Sigmoid colon (tissue), 7 donors: ENCODE measurements around the gene HELT. TPM values are rescaled to one million over a fixed set of nuclear protein-coding genes. Genes with fewer than 3 reads are reported as not detected.

ENCODE experiments used
- DNase-seq: peaks from one replicate; pipeline ENCODE4 v3.0.0-alpha.2; 2019
- H3K27ac ChIP-seq, 4 donors: fragments of 200-600 bp; sonication (generic); one replicate each; pipeline ENCODE4 v1.5.1; 2016 to 2019; ENCODE audit warnings: mild to moderate bottlenecking in 1 of 4
- H3K27me3 ChIP-seq, 3 donors: fragments of 200-600 bp; sonication (generic); one replicate each; pipeline ENCODE4 v1.5.1; 2019; ENCODE audit warnings: mild to moderate bottlenecking in 1 of 3
- H3K36me3 ChIP-seq, 4 donors: fragments of 200-600 bp; sonication (generic); one replicate each; pipeline ENCODE4 v1.5.1; 2016 to 2019
- H3K4me1 ChIP-seq, 4 donors: fragments of 200-600 bp; sonication (generic); one replicate each; pipeline ENCODE4 v1.5.1; 2017 to 2019
- H3K4me3 ChIP-seq, 4 donors: fragments of 200-600 bp; sonication (generic); one replicate each; pipeline ENCODE4 v1.5.1; 2017 to 2019; ENCODE audit warnings: mild to moderate bottlenecking in 2 of 4, moderate library complexity in 1 of 4
- H3K9me3 ChIP-seq, 4 donors: fragments of 200-600 bp in 3 of 4; sonication (generic) in 3 of 4; one replicate each; pipeline versions ENCODE4 v1.5.1 to v1.6.1; 2013 to 2019
- CTCF ChIP-seq, 4 experiments: fragments of 450-650 bp in 3 of 4; fragments of 200-600 bp in 1 of 4; IDR thresholded peaks; one replicate each; pipeline ENCODE4 v1.5.1; 2016 to 2019; ENCODE audit warnings: antibody characterized with exemption in 4 of 4, mild to moderate bottlenecking in 3 of 4, moderate library complexity in 2 of 4
- EP300 ChIP-seq, 4 donors: sonication (generic); formaldehyde crosslinking; IDR thresholded peaks; one replicate each; pipeline ENCODE4 v1.6.1; 2017; ENCODE audit warnings: antibody characterized with exemption in 4 of 4
- POLR2A ChIP-seq, 2 donors: fragments of 450-650 bp; IDR thresholded peaks; one replicate each; pipeline ENCODE4 v1.6.1; 2016; ENCODE audit warnings: antibody characterized with exemption in 2 of 2, mild to moderate bottlenecking in 2 of 2, moderate library complexity in 2 of 2
- POLR2AphosphoS5 ChIP-seq, 4 donors: sonication (generic); formaldehyde crosslinking; IDR thresholded peaks; one replicate each; pipeline ENCODE4 v1.6.1; 2017; ENCODE audit warnings: antibody characterized with exemption in 4 of 4
- WGBS, 2 donors: extraction: QIAGEN DNeasy Blood & Tissue Kit; methylation state at CpG; one replicate each; pipeline ENCODE4 v1.1.7; 2013; 5-methylcytosine and 5-hydroxymethylcytosine counted together
- intact Hi-C: fragments of 100-400 bp; cut with DNase I; formaldehyde crosslinking; loops from one replicate; pipeline ENCODE4 v1.15.1; 2023
- polyA plus RNA-seq, 3 donors: library from polyadenylated mRNA; stranded (reverse); fragments of 200-250 nt; gene quantifications; one replicate each; pipeline ENCODE4 v1.2.3, GENCODE V29; 2013
- total RNA-seq, 4 donors: library from RNA; depleted of rRNA; stranded (reverse); fragments of >200 nt; gene quantifications; one replicate each; pipeline ENCODE4 v1.1.0, GENCODE V29; 2016
- donor health status: healthy with polysubstance abuse.
- donor health status: Bipolar disorder and iron deficiency.
- donor health status: healthy.

The HELT gene
- total and polyA plus RNA-seq, 7 donors, result not detected

GRCh38 chr4:185033072-185033471 lies 14.8 kb downstream of the HELT start:
- no peak overlapping the region for H3K4me3 ChIP-seq
- H3K27ac ChIP-seq, result no peak overlapping the region
- WGBS, 2 donors, result 86 to 88% methylated on average over 9 of the region's 9 CpGs
- intact Hi-C loops, result no loop called here
- no peaks in the 10 kb centered on the region for H3K9me3 ChIP-seq
- no peaks in the 10 kb centered on the region for H3K4me1 ChIP-seq
- H3K36me3 ChIP-seq, result no peaks in the 10 kb centered on the region
- no peaks in the 10 kb centered on the region for H3K27me3 ChIP-seq
- no peak for DNase-seq
- TF ChIP-seq POLR2AphosphoS5 (IDR thresholded peaks at IDR 0.05) (no peak), POLR2A (IDR thresholded peaks at IDR 0.05) (no peak), CTCF (IDR thresholded peaks at IDR 0.05) (no peak), EP300 (IDR thresholded peaks at IDR 0.05) (no peak)

- TF ChIP-seq EP300 (IDR thresholded peaks at IDR 0.05), result no peak
- TF ChIP-seq POLR2A (IDR thresholded peaks at IDR 0.05), result no peak
- no peak for TF ChIP-seq POLR2AphosphoS5 (IDR thresholded peaks at IDR 0.05)
- no peak for TF ChIP-seq CTCF (IDR thresholded peaks at IDR 0.05)
- intact Hi-C loops, result no loop called here
- H3K4me1 ChIP-seq, result no peaks in the 10 kb centered on the region
- no peaks in the 10 kb centered on the region for H3K36me3 ChIP-seq
- WGBS, 2 donors, result 82 to 87% methylated on average over 6 of the region's 6 CpGs
- no peak overlapping the region for H3K4me3 ChIP-seq
- H3K27me3 ChIP-seq, result no peaks in the 10 kb centered on the region
- DNase-seq, result no peak
- no peak overlapping the region for H3K27ac ChIP-seq
- no peaks in the 10 kb centered on the region for H3K9me3 ChIP-seq
These were observed 15.7 kb downstream of the HELT start for GRCh38 chr4:185033950-185034349.

GRCh38 chr4:185035284-185035683 lies 17.0 kb downstream of the HELT start:
- Histone ChIP-seq H3K9me3 (no peaks in the 10 kb centered on the region), H3K4me3 (no peak overlapping the region), H3K4me1 (peaks cover 0 to 6% (median 2%) of the 10 kb centered on the region in 4 donors), H3K36me3 (no peaks in the 10 kb centered on the region), H3K27me3 (no peaks in the 10 kb centered on the region), H3K27ac (no peak overlapping the region)
- intact Hi-C loops, result no loop called here
- no peak for DNase-seq
- TF ChIP-seq POLR2AphosphoS5 (IDR thresholded peaks at IDR 0.05) (no peak), CTCF (IDR thresholded peaks at IDR 0.05) (no peak), POLR2A (IDR thresholded peaks at IDR 0.05) (no peak), EP300 (IDR thresholded peaks at IDR 0.05) (no peak)
- 44 to 65% methylated on average over 2 of the region's 2 CpGs for WGBS, 2 donors

GRCh38 chr4:185036019-185036418 lies 17.7 kb downstream of the HELT start:
- no peak for TF ChIP-seq POLR2A (IDR thresholded peaks at IDR 0.05)
- no peak for TF ChIP-seq EP300 (IDR thresholded peaks at IDR 0.05)
- TF ChIP-seq CTCF (IDR thresholded peaks at IDR 0.05), result no peak
- no peak for TF ChIP-seq POLR2AphosphoS5 (IDR thresholded peaks at IDR 0.05)
- whole genome bisulfite sequencing, 2 donors, result 84 to 88% methylated on average over 6 of the region's 6 CpGs
- no peaks in the 10 kb centered on the region for H3K36me3 ChIP-seq
- no peaks in the 10 kb centered on the region for H3K27me3 ChIP-seq
- DNase-seq, result no peak
- H3K4me1 ChIP-seq, result peaks cover 0 to 6% (median 2%) of the 10 kb centered on the region in 4 donors
- H3K9me3 ChIP-seq, result no peaks in the 10 kb centered on the region
- intact Hi-C loops, result no loop called here
- H3K4me3 ChIP-seq, result no peak overlapping the region
- H3K27ac ChIP-seq, result no peak overlapping the region

- intact Hi-C loops, result no loop called here
- H3K27ac ChIP-seq, result no peak overlapping the region
- WGBS, 2 donors, result 76 to 84% methylated on average over 6 of the region's 6 CpGs
- no peaks in the 10 kb centered on the region for H3K36me3 ChIP-seq
- no peak overlapping the region for H3K4me3 ChIP-seq
- no peak for DNase-seq
- H3K4me1 ChIP-seq, result peaks cover 0 to 6% (median 2%) of the 10 kb centered on the region in 4 donors
- no peaks in the 10 kb centered on the region for H3K27me3 ChIP-seq
- no peaks in the 10 kb centered on the region for H3K9me3 ChIP-seq
- no peak for TF ChIP-seq EP300 (IDR thresholded peaks at IDR 0.05)
- TF ChIP-seq CTCF (IDR thresholded peaks at IDR 0.05), result no peak
- TF ChIP-seq POLR2AphosphoS5 (IDR thresholded peaks at IDR 0.05), result no peak
- no peak for TF ChIP-seq POLR2A (IDR thresholded peaks at IDR 0.05)
These were observed 18.6 kb downstream of the HELT start for GRCh38 chr4:185036842-185037241.
